GM21360 (cell line): ENCODE data around the gene RBFOX2.
"Not testable (repeated sequence)": the region's sequence is repeated elsewhere in the genome, so short reads cannot be mapped to it uniquely, and the experiment has no call there.

Experiments used
- ATAC-seq: cut with Tn5 transposase; IDR thresholded peaks from one replicate; pipeline ENCODE4 v1.9.1; 2021; ENCODE audit warnings: mild to moderate bottlenecking, moderate library complexity; ENCODE audit not compliant: unreplicated experiment

The RBFOX2 gene

GRCh38 chr22:35840302-35840739 lies 188.3 kb downstream of the RBFOX2 start:
- ATAC-seq: no peak

- ATAC-seq: no peak
Measured at GRCh38 chr22:35839841-35840301, 188.8 kb downstream of the RBFOX2 start.

- no peak for ATAC-seq
Measured at GRCh38 chr22:35838855-35839576, 189.6 kb downstream of the RBFOX2 start.

GRCh38 chr22:35837101-35837727 lies 191.4 kb downstream of the RBFOX2 start:
- ATAC-seq: no peak

- ATAC-seq: no peak
Measured at GRCh38 chr22:35835998-35836691, 192.5 kb downstream of the RBFOX2 start.

- ATAC-seq: no peak
Measured at GRCh38 chr22:35835267-35835997, 193.2 kb downstream of the RBFOX2 start.

GRCh38 chr22:35834061-35834460 lies 194.6 kb downstream of the RBFOX2 start:
- no peak for ATAC-seq

- ATAC-seq: no peak
Measured at GRCh38 chr22:35830305-35830704, 198.3 kb downstream of the RBFOX2 start.

- no peak for ATAC-seq
Measured at GRCh38 chr22:35824256-35824655, 204.4 kb downstream of the RBFOX2 start.

- ATAC-seq: no peak
Measured at GRCh38 chr22:35821654-35822053, 207.0 kb downstream of the RBFOX2 start.

GRCh38 chr22:35819421-35819820 lies 209.2 kb downstream of the RBFOX2 start:
- no peak for ATAC-seq

GRCh38 chr22:35818897-35819296 lies 209.7 kb downstream of the RBFOX2 start:
- no peak for ATAC-seq

- no peak for ATAC-seq
Measured at GRCh38 chr22:35812600-35812999, 216.0 kb downstream of the RBFOX2 start.

GRCh38 chr22:35811670-35812069 lies 217.0 kb downstream of the RBFOX2 start:
- ATAC-seq: no peak

- no peak for ATAC-seq
Measured at GRCh38 chr22:35809816-35810215, 218.8 kb downstream of the RBFOX2 start.

- ATAC-seq: no peak
Measured at GRCh38 chr22:35808377-35808776, 220.2 kb downstream of the RBFOX2 start.

- ATAC-seq: not testable (repeated sequence)
Measured at GRCh38 chr22:35806668-35807067, 222.0 kb downstream of the RBFOX2 start.

GRCh38 chr22:35805466-35805865 lies 223.2 kb downstream of the RBFOX2 start:
- ATAC-seq: no peak

- no peak for ATAC-seq
Measured at GRCh38 chr22:35804421-35804820, 224.2 kb downstream of the RBFOX2 start.

- ATAC-seq: no peak
Measured at GRCh38 chr22:35802885-35803284, 225.7 kb downstream of the RBFOX2 start.

GRCh38 chr22:35801301-35801700 lies 227.3 kb downstream of the RBFOX2 start:
- not testable (repeated sequence) for ATAC-seq
